SK-N-SH treated with all-trans-retinoic acid at 6 μM for 48 hours (cell line): ENCODE measurements around the gene ZBTB46.
A peak's percentile ranks its signal among the peaks of the same experiment; 100 is the strongest.

Experiments used
- ATAC-seq: fragments of 200-7000 bp; cut with Tn5 transposase; 3 replicates; pipeline ENCODE4 v1.9.1; 2020; ENCODE audit warnings: mild to moderate bottlenecking, moderate library complexity
- ARNTL ChIP-seq: fragments of 450-650 bp; formaldehyde crosslinking; IDR thresholded peaks from 2 replicates; pipeline ENCODE4 v1.5.0; 2020; ENCODE audit warnings: low read depth, mild to moderate bottlenecking, moderate library complexity, borderline replicate concordance
- CSDC2 ChIP-seq: fragments of 250-450 bp; sonication (Bioruptor Pico); IDR thresholded peaks from 2 replicates; pipeline ENCODE4 v1.5.0; 2020; ENCODE audit warnings: mild to moderate bottlenecking, moderate library complexity
- CSRNP3 ChIP-seq: fragments of 250-450 bp; sonication (Bioruptor Pico); IDR thresholded peaks from 2 replicates; pipeline ENCODE4 v1.5.1; 2021; ENCODE audit warnings: mild to moderate bottlenecking, moderate library complexity
- ESRRG ChIP-seq: fragments of 250-450 bp; sonication (Bioruptor Pico); IDR thresholded peaks from 2 replicates; pipeline ENCODE4 v1.6.1; 2021; ENCODE audit warnings: mild to moderate bottlenecking
- GLIS3 ChIP-seq: fragments of 250-450 bp; sonication (Bioruptor Pico); IDR thresholded peaks from 2 replicates; pipeline ENCODE4 v1.5.0; 2020; ENCODE audit warnings: mild to moderate bottlenecking, moderate library complexity
- ISL1 ChIP-seq: fragments of 250-450 bp; sonication (Bioruptor Pico); IDR thresholded peaks from 2 replicates; pipeline ENCODE4 v2.1.2; 2022; ENCODE audit warnings: mild to moderate bottlenecking, moderate library complexity
- OSR1 ChIP-seq: fragments of 250-450 bp; sonication (Bioruptor Pico); IDR thresholded peaks from 2 replicates; pipeline ENCODE4 v1.8.0; 2022; ENCODE audit warnings: moderate library complexity, mild to moderate bottlenecking, inconsistent platforms
- POU6F1 ChIP-seq: fragments of 250-450 bp; sonication (Bioruptor Pico); IDR thresholded peaks from 2 replicates; pipeline ENCODE4 v1.8.0; 2021; ENCODE audit warnings: low read depth, mild to moderate bottlenecking, moderate library complexity, borderline replicate concordance
- PPARA ChIP-seq: fragments of 250-450 bp; sonication (Bioruptor Pico); IDR thresholded peaks from 2 replicates; pipeline ENCODE4 v1.5.0; 2020; ENCODE audit warnings: mild to moderate bottlenecking, borderline replicate concordance
- RARB ChIP-seq: fragments of 250-450 bp; sonication (Bioruptor Pico); IDR thresholded peaks from 2 replicates; pipeline ENCODE4 v1.8.0; 2021; ENCODE audit warnings: mild to moderate bottlenecking, moderate library complexity
- TCF4 ChIP-seq: fragments of 250-450 bp; sonication (Bioruptor Pico); IDR thresholded peaks from 2 replicates; pipeline ENCODE4 v1.8.0; 2021; ENCODE audit warnings: mild to moderate bottlenecking, moderate library complexity, borderline replicate concordance
- TSHZ2 ChIP-seq: fragments of 250-450 bp; sonication (Bioruptor Pico); IDR thresholded peaks from 2 replicates; pipeline ENCODE4 v1.5.0; 2020; ENCODE audit warnings: mild to moderate bottlenecking, moderate library complexity
- ZC3H10 ChIP-seq: fragments of 250-450 bp; sonication (Bioruptor Pico); IDR thresholded peaks from 2 replicates; pipeline ENCODE4 v1.5.1; 2021; ENCODE audit warnings: mild to moderate bottlenecking, moderate library complexity
- ZFP3 ChIP-seq: fragments of 250-450 bp; sonication (Bioruptor Pico); IDR thresholded peaks from 2 replicates; pipeline ENCODE4 v1.5.0; 2020; ENCODE audit warnings: mild to moderate bottlenecking, moderate library complexity
- ZNF565 ChIP-seq: fragments of 450-650 bp; formaldehyde crosslinking; conservative IDR thresholded peaks from 2 replicates; pipeline ENCODE4 v1.5.0; 2020; ENCODE audit warnings: low read depth, mild to moderate bottlenecking, moderate library complexity
- ZNF70 ChIP-seq: fragments of 450-650 bp; formaldehyde crosslinking; IDR thresholded peaks from 2 replicates; pipeline ENCODE4 v1.5.0; 2020; ENCODE audit warnings: mild to moderate bottlenecking, moderate library complexity
- ZNF8 ChIP-seq: fragments of 450-650 bp; formaldehyde crosslinking; IDR thresholded peaks from 2 replicates; pipeline ENCODE4 v1.5.0; 2020; ENCODE audit warnings: mild to moderate bottlenecking, moderate library complexity
- TF ChIP-seq, protein P1 (sequence below): fragments of 250-450 bp; sonication (Bioruptor Pico); IDR thresholded peaks from 2 replicates; pipeline ENCODE4 v1.5.1; 2020; ENCODE audit warnings: low read depth, mild to moderate bottlenecking, moderate library complexity
- TF ChIP-seq, protein P2 (sequence below): fragments of 250-450 bp; sonication (Bioruptor Pico); IDR thresholded peaks from 2 replicates; pipeline ENCODE4 v1.8.0; 2020; ENCODE audit warnings: mild to moderate bottlenecking, moderate library complexity, borderline replicate concordance

ZBTB46 gene

GRCh38 chr20:63836458-63837344, 5.6 kb upstream of the ZBTB46 start:
- TF ChIP-seq PPARA (no peak), TSHZ2 (CRISPR knock-in tag) (no peak), ZNF70 (CRISPR knock-in tag) (no peak), ISL1 (CRISPR knock-in tag) (no peak), ZNF565 (CRISPR knock-in tag) (no peak), ZC3H10 (CRISPR knock-in tag) (no peak), ARNTL (CRISPR knock-in tag) (no peak), CSDC2 (no peak), ZNF8 (CRISPR knock-in tag) (no peak), TCF4 (CRISPR knock-in tag) (no peak), ZFP3 (CRISPR knock-in tag) (no peak), CSRNP3 (CRISPR knock-in tag) (no peak), POU6F1 (no peak), OSR1 (CRISPR knock-in tag) (no peak), GLIS3 (CRISPR knock-in tag) (no peak)
- TF ChIP-seq, protein P1, sequence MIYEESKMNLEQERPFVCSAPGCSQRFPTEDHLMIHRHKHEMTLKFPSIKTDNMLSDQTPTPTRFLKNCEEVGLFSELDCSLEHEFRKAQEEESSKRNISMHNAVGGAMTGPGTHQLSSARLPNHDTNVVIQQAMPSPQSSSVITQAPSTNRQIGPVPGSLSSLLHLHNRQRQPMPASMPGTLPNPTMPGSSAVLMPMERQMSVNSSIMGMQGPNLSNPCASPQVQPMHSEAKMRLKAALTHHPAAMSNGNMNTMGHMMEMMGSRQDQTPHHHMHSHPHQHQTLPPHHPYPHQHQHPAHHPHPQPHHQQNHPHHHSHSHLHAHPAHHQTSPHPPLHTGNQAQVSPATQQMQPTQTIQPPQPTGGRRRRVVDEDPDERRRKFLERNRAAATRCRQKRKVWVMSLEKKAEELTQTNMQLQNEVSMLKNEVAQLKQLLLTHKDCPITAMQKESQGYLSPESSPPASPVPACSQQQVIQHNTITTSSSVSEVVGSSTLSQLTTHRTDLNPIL: no peak
- TF ChIP-seq, protein P2, sequence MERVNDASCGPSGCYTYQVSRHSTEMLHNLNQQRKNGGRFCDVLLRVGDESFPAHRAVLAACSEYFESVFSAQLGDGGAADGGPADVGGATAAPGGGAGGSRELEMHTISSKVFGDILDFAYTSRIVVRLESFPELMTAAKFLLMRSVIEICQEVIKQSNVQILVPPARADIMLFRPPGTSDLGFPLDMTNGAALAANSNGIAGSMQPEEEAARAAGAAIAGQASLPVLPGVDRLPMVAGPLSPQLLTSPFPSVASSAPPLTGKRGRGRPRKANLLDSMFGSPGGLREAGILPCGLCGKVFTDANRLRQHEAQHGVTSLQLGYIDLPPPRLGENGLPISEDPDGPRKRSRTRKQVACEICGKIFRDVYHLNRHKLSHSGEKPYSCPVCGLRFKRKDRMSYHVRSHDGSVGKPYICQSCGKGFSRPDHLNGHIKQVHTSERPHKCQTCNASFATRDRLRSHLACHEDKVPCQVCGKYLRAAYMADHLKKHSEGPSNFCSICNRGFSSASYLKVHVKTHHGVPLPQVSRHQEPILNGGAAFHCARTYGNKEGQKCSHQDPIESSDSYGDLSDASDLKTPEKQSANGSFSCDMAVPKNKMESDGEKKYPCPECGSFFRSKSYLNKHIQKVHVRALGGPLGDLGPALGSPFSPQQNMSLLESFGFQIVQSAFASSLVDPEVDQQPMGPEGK (CRISPR knock-in tag): no peak
- no peak for ATAC-seq

GRCh38 chr20:63835021-63835858, 4.2 kb upstream of the ZBTB46 start:
- TF ChIP-seq POU6F1 (no peak), ZNF70 (CRISPR knock-in tag) (no peak), ARNTL (CRISPR knock-in tag) (no peak), TSHZ2 (CRISPR knock-in tag) (no peak), OSR1 (CRISPR knock-in tag) (no peak), RARB (CRISPR knock-in tag) (no peak), GLIS3 (CRISPR knock-in tag) (no peak), PPARA (no peak), ISL1 (CRISPR knock-in tag) (no peak), ESRRG (CRISPR knock-in tag) (no peak), TCF4 (CRISPR knock-in tag) (no peak)
- TF ChIP-seq, protein P2 (CRISPR knock-in tag): no peak
- peak; percentile 97 for ATAC-seq
